HepG2 (cell line): Measurements from ENCODE around the gene APOA1. TPM values are rescaled to one million over a fixed set of nuclear protein-coding genes. Genes with fewer than 3 reads are reported as not detected.

Source experiments
- BRD4 ChIP-seq: sonication (generic); formaldehyde crosslinking; IDR thresholded peaks from 2 replicates; pipeline ENCODE4 v1.4.0; 2020; ENCODE audit warnings: missing genetic modification reagents
- EEA1 ChIP-seq: sonication (generic); formaldehyde crosslinking; IDR thresholded peaks from 2 replicates; pipeline ENCODE4 v1.5.1; 2020; ENCODE audit warnings: mild to moderate bottlenecking, missing genetic modification reagents, borderline replicate concordance
- LCORL ChIP-seq, 2 experiments: fragments of 450-650 bp in 1 of 2; sonication (generic) in 1 of 2; formaldehyde crosslinking in 1 of 2; IDR thresholded peaks; 2 replicates each; pipeline versions ENCODE4 v1.5.0 to v1.6.1; 2017 to 2020; ENCODE audit warnings: antibody characterized with exemption in 1 of 2, missing genetic modification reagents in 1 of 2
- MLX ChIP-seq: IDR thresholded peaks from 2 replicates; pipeline ENCODE4 v1.6.1; 2016
- NONO ChIP-seq, 2 experiments: fragments of 450-650 bp in 1 of 2; sonication (generic) in 1 of 2; formaldehyde crosslinking in 1 of 2; IDR thresholded peaks in 1 of 2; conservative IDR thresholded peaks in 1 of 2; 2 replicates each; pipeline versions ENCODE4 v1.6.1 to v1.8.0; 2017 to 2022; ENCODE audit warnings: mild to moderate bottlenecking in 1 of 2, missing genetic modification reagents in 1 of 2, moderate library complexity in 1 of 2
- ZFYVE20 ChIP-seq: sonication (generic); formaldehyde crosslinking; IDR thresholded peaks from 2 replicates; pipeline ENCODE4 v1.8.0; 2023; ENCODE audit warnings: low read depth, mild to moderate bottlenecking, moderate library complexity, missing genetic modification reagents, borderline replicate concordance
- ZMYM2 ChIP-seq: sonication (generic); formaldehyde crosslinking; IDR thresholded peaks from 2 replicates; pipeline ENCODE4 v1.8.0; 2022; ENCODE audit warnings: mild to moderate bottlenecking, missing genetic modification reagents
- ZNF232 ChIP-seq: sonication (generic); formaldehyde crosslinking; IDR thresholded peaks from 2 replicates; pipeline ENCODE4 v1.4.0; 2020; ENCODE audit warnings: missing genetic modification reagents, borderline replicate concordance
- ZNF468 ChIP-seq: sonication (generic); formaldehyde crosslinking; IDR thresholded peaks from 2 replicates; pipeline ENCODE4 v1.8.0; 2022; ENCODE audit warnings: mild to moderate bottlenecking, moderate library complexity, missing genetic modification reagents
- ZNF674 ChIP-seq: sonication (generic); formaldehyde crosslinking; IDR thresholded peaks from 2 replicates; pipeline ENCODE4 v1.5.0; 2020; ENCODE audit warnings: low read depth, mild to moderate bottlenecking, missing genetic modification reagents
- polyA plus RNA-seq, 8 experiments: library from polyadenylated mRNA; depleted of rRNA in 3 of 8; stranded (reverse) in 7 of 8; unstranded in 1 of 8; fragments of >200 nt; fragmentation: Illumina TruSeq in 4 of 8; extraction: Trizol in 4 of 8; gene quantifications; 2 replicates each; pipeline versions ENCODE4 v1.2.1 to v1.2.3, GENCODE V29; 2011 to 2016; ENCODE audit warnings: low read depth in 4 of 8, missing spikeins in 1 of 8, mixed read lengths in 1 of 8; ENCODE audit not compliant: insufficient read depth in 1 of 8
- total RNA-seq, 5 experiments: library from RNA; depleted of rRNA; stranded (reverse); fragments of >200 nt; fragmentation: Illumina TruSeq; extraction: Trizol; gene quantifications; 2 replicates each; pipeline ENCODE4 v1.2.3, GENCODE V29; 2016; ENCODE audit warnings: low read depth in 1 of 5
- TF ChIP-seq, protein P1 (sequence below): IDR thresholded peaks from 2 replicates; pipeline ENCODE4 v1.6.1; 2012; ENCODE audit warnings: low read length, improper control_type of control experiment
- TF ChIP-seq, protein P2 (sequence below): sonication (generic); formaldehyde crosslinking; IDR thresholded peaks from 2 replicates; pipeline ENCODE4 v1.5.1; 2020; ENCODE audit warnings: missing genetic modification reagents, mild to moderate bottlenecking, borderline replicate concordance
- TF ChIP-seq, protein P3 (sequence below): sonication (generic); formaldehyde crosslinking; IDR thresholded peaks from 2 replicates; pipeline ENCODE4 v1.8.0; 2023; ENCODE audit warnings: mild to moderate bottlenecking, missing genetic modification reagents
- TF ChIP-seq, protein P4 (sequence below): sonication (generic); formaldehyde crosslinking; IDR thresholded peaks from 2 replicates; pipeline ENCODE4 v1.4.0; 2020; ENCODE audit warnings: mild to moderate bottlenecking, missing genetic modification reagents

APOA1 gene
- total and polyA plus RNA-seq, 2 of the 13 experiments (the other 11 are each of a cell fraction or from before 2014, with no cell fraction given) = 1,973 to 5,485 TPM

GRCh38 chr11:116837231-116838091, at the start of gene APOA1 (continued):
- TF ChIP-seq, protein P1, sequence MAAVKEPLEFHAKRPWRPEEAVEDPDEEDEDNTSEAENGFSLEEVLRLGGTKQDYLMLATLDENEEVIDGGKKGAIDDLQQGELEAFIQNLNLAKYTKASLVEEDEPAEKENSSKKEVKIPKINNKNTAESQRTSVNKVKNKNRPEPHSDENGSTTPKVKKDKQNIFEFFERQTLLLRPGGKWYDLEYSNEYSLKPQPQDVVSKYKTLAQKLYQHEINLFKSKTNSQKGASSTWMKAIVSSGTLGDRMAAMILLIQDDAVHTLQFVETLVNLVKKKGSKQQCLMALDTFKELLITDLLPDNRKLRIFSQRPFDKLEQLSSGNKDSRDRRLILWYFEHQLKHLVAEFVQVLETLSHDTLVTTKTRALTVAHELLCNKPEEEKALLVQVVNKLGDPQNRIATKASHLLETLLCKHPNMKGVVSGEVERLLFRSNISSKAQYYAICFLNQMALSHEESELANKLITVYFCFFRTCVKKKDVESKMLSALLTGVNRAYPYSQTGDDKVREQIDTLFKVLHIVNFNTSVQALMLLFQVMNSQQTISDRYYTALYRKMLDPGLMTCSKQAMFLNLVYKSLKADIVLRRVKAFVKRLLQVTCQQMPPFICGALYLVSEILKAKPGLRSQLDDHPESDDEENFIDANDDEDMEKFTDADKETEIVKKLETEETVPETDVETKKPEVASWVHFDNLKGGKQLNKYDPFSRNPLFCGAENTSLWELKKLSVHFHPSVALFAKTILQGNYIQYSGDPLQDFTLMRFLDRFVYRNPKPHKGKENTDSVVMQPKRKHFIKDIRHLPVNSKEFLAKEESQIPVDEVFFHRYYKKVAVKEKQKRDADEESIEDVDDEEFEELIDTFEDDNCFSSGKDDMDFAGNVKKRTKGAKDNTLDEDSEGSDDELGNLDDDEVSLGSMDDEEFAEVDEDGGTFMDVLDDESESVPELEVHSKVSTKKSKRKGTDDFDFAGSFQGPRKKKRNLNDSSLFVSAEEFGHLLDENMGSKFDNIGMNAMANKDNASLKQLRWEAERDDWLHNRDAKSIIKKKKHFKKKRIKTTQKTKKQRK = no peak
- no peak for TF ChIP-seq NONO (IDR thresholded peaks at IDR 0.05)
- peak; percentile 93 for TF ChIP-seq NONO (CRISPR knock-in tag; conservative IDR thresholded peaks at IDR 0.05)
- TF ChIP-seq ZNF674 (CRISPR knock-in tag) = no peak
- TF ChIP-seq ZFYVE20 (CRISPR knock-in tag) = 0 out of 2 replicates have a peak, but pooled peaks have one; percentile 36
- TF ChIP-seq ZMYM2 (CRISPR knock-in tag) = no peak
- TF ChIP-seq, protein P2, sequence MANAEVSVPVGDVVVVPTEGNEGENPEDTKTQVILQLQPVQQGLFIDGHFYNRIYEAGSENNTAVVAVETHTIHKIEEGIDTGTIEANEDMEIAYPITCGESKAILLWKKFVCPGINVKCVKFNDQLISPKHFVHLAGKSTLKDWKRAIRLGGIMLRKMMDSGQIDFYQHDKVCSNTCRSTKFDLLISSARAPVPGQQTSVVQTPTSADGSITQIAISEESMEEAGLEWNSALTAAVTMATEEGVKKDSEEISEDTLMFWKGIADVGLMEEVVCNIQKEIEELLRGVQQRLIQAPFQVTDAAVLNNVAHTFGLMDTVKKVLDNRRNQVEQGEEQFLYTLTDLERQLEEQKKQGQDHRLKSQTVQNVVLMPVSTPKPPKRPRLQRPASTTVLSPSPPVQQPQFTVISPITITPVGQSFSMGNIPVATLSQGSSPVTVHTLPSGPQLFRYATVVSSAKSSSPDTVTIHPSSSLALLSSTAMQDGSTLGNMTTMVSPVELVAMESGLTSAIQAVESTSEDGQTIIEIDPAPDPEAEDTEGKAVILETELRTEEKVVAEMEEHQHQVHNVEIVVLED = peak; percentile 24; the same call in 1 of the 2 replicates
- TF ChIP-seq EEA1 = peak; percentile 62; the same call in 1 of the 2 replicates
- TF ChIP-seq ZNF232 (CRISPR knock-in tag) = peak; percentile 56; the same call in 1 of the 2 replicates
- TF ChIP-seq BRD4 (CRISPR knock-in tag) = no peak
- TF ChIP-seq, protein P3, sequence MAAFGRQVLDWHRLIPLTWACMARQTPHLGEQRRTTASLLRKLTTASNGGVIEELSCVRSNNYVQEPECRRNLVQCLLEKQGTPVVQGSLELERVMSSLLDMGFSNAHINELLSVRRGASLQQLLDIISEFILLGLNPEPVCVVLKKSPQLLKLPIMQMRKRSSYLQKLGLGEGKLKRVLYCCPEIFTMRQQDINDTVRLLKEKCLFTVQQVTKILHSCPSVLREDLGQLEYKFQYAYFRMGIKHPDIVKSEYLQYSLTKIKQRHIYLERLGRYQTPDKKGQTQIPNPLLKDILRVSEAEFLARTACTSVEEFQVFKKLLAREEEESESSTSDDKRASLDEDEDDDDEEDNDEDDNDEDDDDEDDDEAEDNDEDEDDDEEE (CRISPR knock-in tag) = peak; percentile 96
- TF ChIP-seq LCORL (IDR thresholded peaks at IDR 0.05) = no peak
- no peak for TF ChIP-seq LCORL (CRISPR knock-in tag; IDR thresholded peaks at IDR 0.05)
- TF ChIP-seq MLX (CRISPR knock-in tag) = peak; percentile 82
- TF ChIP-seq ZNF468 (CRISPR knock-in tag) = no peak
- TF ChIP-seq, protein P4, sequence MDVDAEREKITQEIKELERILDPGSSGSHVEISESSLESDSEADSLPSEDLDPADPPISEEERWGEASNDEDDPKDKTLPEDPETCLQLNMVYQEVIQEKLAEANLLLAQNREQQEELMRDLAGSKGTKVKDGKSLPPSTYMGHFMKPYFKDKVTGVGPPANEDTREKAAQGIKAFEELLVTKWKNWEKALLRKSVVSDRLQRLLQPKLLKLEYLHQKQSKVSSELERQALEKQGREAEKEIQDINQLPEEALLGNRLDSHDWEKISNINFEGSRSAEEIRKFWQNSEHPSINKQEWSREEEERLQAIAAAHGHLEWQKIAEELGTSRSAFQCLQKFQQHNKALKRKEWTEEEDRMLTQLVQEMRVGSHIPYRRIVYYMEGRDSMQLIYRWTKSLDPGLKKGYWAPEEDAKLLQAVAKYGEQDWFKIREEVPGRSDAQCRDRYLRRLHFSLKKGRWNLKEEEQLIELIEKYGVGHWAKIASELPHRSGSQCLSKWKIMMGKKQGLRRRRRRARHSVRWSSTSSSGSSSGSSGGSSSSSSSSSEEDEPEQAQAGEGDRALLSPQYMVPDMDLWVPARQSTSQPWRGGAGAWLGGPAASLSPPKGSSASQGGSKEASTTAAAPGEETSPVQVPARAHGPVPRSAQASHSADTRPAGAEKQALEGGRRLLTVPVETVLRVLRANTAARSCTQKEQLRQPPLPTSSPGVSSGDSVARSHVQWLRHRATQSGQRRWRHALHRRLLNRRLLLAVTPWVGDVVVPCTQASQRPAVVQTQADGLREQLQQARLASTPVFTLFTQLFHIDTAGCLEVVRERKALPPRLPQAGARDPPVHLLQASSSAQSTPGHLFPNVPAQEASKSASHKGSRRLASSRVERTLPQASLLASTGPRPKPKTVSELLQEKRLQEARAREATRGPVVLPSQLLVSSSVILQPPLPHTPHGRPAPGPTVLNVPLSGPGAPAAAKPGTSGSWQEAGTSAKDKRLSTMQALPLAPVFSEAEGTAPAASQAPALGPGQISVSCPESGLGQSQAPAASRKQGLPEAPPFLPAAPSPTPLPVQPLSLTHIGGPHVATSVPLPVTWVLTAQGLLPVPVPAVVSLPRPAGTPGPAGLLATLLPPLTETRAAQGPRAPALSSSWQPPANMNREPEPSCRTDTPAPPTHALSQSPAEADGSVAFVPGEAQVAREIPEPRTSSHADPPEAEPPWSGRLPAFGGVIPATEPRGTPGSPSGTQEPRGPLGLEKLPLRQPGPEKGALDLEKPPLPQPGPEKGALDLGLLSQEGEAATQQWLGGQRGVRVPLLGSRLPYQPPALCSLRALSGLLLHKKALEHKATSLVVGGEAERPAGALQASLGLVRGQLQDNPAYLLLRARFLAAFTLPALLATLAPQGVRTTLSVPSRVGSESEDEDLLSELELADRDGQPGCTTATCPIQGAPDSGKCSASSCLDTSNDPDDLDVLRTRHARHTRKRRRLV (CRISPR knock-in tag) = no peak
